RKO (cell line): ENCODE results near the gene CCL16.
A peak's percentile ranks its signal among the peaks of the same experiment; 100 is the strongest.
"Not testable (repeated sequence)": the region's sequence is repeated elsewhere in the genome, so short reads cannot be mapped to it uniquely, and the experiment has no call there.

ENCODE experiments used
- DNase-seq: peaks from one replicate; pipeline ENCODE4 v3.0.0-alpha.2; 2016; ENCODE audit warnings: low spot score

CCL16 gene

DNA sequence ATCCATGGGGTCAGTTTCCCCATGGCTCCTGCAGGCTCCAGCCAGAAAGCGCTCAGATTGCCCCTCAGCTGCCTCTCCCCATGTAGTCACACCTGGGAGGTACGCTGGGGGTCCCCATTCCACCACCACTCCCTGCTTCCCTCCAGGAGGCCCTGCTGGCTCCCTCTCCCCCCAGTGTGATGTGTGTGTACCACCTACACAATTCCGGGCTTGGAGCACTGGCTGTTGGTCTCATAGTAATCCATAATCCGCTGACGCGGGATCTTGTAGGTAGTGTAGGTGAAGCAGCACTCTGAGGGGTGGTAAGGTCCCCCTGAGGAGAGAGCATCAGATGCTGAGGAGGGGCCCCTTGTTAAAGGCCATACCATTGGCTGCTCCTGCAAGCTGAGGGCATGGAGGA lies 2.8 kb upstream of the CCL16 start:
- no peak for DNase-seq

DNA sequence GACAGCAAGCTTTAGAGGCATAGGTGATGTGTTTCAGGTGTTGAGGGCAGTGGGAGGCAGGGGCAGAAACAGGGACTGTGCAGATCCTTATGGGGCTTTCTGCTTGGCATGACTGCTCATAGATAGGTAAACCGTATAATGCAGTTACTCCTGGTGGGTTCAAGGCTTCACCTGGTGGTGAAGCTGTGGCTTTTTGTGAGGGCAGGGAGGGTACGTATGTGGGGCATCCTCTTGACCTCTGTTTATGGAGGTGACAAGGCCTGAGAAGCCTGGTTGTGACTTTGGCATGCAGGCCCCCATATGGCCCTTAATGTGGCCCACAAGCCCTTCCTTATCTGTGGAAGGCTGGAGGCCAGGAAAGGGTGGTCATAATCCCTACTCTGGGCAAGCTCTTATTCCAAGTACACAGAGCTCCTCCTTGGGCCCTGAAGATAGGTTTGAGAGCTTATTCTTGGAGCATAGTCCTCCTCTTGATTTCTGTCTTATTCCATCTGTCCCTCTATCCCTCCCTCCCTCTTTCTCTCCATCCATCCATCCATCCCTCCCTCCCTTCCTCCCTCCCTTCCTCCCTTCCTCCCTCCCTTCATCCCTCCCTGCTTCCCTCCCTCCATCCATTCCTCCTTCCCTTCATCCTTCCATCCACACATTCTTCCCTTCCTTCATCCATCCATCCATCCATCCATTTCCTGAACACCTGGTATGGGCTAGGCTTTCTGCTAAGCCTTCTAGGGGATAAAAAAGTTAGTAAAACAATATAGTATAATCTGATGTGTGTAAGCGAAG lies 1.3 kb upstream of the CCL16 start:
- DNase-seq: no peak

DNA sequence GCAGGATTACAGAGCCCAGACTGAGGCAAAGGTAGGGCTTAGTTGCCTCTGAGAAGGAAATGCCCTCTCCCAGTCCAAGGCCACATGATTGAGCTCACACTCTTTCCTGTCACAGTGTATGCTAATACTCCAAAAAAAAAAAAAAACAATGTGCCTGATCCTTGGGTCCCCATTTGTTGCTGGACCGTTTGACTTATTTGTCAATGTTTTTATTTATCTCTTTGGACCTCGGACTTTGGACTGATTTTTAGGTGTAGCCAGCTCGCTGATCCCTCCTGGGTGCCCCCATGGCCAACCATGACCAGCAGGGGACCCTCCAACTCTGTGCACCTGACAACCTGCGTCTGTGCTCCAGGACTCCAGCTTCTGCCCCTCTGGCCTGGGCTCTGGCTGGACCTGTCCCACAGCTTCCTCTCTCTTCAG lies 622 bp upstream of the CCL16 start:
- DNase-seq: no peak

DNA sequence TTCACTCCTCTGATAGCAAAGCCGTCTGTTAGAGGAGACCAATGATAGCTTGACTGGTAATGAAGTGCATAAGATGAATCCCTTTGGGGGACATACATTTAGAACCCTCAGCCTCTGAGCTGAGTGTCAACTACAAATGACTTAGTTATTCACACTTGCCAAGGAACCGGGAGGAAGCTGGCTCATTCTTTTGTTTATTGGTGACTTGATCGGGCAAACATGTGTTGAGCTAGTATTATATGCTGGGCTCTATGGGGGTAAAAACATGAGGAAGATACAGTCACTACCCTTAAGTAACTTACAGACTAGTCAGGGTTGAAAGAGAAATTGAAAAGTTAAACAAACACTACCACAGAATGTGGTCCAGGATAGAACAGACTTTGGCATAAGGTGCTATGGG lies 3.0 kb downstream of the CCL16 start:
- DNase-seq: no peak

DNA sequence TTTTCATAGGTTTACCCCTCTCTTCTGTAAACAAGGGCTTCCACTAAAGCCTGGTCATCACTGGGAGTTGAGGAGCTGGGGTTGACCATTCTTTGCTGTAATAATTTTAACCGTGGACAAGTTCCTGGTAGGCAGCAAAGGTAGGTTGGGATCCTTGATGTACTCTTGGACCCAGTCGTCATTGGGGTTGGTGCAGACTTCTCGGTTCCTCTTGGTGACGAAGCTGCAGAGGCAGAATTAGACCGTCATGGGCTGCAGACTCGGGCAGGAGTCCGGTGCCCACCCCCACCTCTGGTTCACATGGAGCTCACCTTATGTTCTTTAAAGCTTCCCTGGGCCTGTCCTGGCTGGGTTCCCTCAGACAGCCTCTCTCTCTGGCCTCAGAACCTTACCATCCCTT lies 3.8 kb downstream of the CCL16 start:
- DNase-seq: no peak

DNA sequence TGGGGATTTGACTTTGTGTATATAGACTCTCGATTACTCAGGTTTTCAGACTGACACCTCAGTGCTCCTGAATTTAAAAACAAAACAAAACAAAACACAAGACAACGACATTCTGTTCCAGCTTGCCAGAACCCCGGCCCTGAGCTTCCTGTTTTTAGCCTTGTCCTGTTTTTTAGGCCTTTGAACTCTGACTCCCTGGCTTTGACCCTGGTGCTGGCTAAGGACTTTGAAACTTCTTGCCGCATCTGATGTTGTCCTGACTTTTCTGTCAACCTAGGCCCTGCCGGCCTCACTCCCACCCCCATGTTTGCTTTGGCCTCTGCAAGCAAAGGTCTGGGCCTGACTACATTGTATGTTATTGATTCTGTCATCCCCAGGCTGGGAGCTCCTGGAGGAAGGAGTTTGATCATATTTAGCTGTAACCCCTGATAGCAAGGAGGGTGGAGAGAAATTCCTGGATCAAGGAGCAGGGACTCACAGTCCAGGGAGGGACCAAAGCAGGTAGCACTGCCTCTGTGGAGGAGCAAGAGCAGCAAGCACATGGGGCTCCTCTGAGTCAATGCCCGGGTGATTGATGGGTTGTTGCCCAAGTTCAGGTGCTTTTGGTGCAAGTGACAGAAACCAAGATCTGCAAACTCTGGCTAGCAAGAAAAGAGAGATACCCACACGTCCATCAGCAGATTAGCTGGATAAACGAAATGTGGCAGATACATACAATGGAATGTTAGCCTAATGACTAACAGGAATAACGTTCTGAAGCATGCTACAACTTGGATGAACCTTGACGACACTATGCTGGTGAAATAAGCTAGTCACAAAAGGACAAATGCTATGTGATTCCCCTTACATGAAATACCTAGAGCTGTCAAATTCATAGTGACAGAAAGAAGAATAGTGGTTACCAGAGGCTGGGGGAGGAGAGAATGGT lies 7.7 kb downstream of the CCL16 start:
- peak; percentile 7 for DNase-seq

DNA sequence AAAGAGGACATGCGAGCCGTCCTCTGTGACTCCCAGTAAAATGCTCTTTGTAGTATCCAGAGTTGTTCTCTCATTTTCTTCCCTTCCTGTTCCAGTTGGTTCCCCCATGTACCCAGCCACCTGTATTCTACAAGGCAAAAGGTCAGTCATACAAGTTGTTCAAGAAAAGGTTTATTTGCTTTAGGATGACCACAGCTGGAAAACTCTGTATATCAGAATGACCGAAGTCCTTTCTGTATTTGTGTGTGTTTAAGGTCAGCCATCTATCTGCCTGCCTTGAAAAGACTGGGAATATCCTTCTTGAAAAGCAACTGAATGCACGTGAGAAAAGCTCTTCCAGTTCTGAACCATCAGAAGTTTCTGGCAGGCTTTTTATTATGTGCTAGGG lies 8.4 kb downstream of the CCL16 start:
- no peak for DNase-seq

DNA sequence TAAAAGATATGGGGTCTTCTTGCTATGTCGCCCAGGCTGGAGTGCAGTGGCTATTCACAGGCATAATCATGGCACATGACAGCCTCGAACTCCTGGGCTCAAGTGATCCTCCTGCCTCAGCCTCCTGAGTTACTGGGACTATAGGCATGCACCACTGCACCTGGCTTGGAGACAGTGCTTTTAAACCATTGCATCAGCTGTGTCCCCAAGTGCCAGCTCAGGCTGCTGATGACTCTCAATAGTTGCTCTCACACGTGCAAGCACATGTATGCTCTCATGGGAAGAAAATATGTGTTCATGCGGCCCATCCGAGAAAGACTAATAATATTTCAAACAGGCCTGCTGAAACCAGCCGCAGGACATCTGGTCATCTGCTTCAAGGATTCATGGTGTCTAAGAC lies 8.8 kb downstream of the CCL16 start:
- no peak for DNase-seq

DNA sequence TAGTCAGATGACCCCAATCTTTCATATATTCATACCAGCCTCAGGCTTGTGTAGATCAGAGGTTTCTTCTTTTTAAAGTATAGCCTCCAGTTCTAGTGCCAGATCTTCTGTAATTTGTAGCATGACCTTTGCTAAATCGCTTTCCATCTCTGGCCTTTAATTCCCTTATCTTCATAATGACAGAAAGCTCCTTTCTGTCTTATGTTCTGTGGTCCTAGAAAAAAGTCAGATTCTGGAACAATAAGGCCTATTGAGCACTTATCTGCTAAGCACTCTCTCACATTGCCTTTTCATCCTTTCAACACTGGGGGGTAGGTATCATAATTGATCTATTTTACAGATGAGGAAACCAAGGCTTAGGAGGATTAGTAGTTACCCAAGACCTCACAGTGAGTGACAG lies 9.2 kb downstream of the CCL16 start:
- no peak for DNase-seq

DNA sequence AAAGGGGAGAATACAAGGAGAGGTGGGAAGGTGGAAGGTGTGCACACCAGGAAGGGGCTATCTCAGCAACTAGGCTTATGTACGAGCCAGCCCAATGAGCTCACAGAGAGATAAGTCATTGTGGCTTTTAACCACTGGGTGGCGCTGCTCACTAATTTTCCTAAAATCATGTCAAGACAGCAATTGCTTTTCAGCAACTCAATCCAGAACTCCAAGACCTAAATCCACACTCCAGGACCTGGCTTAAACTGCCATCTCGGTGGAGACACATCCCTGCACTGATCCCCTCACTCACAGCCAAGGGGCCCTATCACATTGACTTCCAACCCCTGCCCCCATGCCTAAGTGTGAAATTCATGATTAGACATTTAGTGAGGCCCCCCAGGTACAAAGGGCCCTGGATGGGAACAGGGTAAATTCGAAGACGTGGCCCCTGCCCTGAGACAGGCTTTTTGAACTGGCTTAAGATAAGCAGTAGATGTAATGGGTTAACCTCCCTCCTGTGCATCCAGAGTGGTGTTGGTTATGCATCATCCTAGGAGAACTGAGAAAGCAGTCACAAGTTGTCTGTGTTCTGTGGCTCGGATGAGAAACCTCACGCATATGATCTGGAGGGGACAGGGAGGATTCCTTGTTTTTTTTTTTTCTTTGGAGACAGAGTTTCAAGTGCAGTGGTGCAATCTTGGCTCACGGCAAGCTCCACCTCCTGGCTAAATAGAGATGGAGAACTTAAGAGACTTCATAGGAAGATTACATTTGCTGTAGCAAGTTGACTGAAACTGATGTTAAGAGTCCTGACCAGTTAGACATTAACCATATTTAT lies 11.5 kb downstream of the CCL16 start:
- peak; percentile 79 for DNase-seq

DNA sequence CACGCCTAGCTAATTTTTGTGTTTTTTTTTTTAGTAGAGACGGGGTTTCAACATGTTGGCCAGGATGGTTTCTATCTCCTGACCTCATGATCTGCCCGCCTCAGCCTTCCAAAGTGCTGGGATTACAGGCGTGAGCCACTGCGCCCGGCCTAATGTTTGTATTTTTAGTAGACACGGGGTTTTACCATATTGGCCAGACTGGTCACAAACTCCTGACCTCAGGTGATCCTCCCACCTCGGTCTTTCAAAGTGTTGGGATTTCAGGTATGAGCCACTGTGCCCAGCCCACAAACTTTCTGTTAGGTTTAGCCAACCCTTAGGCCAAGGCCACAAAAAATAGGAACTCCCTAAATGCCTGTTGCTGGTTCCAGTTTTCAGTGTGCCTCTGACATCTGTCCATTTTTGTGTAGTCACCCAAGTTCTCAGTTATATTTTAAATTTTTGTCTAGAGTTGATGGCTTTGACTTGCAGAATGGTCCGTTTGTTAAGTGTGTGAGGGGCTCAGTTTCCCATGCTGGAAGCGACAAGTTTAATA lies 12.7 kb downstream of the CCL16 start:
- no peak for DNase-seq

DNA sequence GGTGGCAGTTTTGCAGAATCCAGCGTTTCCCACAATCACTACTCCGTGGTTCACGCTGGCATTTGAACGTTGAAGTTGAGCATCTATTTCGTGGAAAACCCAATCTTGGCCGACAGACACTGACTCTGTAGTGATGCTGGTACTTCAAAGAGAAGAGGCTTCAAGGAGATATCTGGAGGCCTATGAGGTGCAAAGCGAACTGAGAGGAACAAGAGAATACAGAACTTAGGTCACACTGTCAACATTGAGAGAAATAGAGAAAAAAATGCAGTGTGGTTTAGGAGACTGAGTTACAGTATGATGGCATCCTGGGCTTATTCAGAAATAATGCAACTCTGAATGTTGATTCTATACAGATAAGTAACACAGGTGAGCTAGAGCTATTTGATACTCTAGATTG lies 16.0 kb downstream of the CCL16 start:
- no peak for DNase-seq

DNA sequence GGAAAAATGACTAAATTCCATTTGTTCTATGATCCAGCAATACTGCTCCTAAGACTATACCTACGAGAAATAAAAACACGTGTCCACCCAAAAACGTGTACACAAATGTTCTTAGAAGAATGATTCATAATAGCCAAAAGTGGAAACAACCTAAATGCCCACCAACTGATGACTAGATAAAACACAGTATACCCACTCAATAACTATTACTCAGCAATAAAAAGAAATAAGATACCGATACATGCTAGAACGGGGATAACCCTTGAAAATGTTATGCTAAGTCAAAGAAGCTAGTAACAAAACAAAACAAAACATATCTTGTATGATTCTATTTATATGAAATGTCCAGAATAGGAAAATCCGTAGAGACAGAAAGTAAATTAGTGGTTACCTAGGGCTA lies 17.6 kb downstream of the CCL16 start:
- DNase-seq: no peak

DNA sequence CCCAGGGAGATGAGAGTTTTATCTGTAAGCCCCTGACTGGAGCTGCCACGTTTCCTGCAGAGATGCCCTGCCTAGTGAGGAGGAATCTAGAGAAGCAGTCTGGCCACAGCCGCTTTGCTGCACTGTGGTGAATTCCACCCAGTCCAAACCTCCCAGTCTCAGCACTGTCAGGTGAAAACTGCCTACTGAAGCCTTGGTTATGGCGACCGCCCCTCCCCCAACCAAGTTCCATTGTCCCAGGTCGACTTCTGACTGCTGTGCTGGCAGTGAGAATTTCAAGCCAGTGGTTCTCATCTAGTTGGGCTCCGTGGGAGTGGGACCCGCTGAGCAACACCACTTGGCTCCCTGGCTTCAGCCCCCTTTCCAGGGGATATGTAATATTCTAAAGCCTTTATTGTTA lies 27.6 kb downstream of the CCL16 start:
- DNase-seq: no peak

DNA sequence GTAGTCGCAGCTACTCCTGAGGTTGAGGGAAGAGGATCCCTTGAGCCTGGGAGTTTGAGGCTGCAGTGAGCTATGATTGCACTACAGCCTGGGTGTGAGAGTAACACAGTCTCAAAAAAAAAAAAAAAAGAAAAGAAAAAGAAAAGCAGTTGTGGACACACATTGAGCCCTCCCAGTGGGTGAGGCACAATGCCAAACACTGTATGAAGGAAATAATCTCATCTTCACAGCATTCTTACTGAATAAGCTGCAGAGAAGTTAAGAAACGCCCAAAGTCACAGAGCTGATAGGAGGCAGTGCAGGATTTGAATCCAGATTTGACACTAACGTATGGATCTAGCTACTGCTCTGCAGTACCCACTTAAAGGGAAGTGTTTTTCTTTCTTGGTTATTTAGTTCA lies 31.9 kb downstream of the CCL16 start:
- DNase-seq: no peak

DNA sequence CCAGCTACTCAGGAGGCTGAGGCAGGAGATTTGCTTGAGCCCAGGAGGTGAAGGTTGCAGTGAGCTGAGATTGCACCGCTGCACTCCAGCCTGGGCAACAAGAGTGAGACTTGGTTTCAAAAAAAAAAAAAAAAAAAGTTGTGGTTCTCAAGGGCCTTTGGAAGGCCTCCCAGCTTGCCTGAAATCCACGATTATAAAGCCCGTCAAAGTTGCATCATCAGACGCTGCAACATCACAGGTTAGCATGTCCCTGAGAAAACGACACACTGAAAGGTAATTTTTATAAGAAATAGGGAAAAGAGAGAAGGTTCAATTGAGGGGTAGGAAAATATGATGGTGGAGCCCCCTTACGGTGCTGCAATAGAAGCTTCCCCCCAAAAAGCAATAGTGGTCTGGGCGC lies 33.2 kb downstream of the CCL16 start:
- DNase-seq: no peak

DNA sequence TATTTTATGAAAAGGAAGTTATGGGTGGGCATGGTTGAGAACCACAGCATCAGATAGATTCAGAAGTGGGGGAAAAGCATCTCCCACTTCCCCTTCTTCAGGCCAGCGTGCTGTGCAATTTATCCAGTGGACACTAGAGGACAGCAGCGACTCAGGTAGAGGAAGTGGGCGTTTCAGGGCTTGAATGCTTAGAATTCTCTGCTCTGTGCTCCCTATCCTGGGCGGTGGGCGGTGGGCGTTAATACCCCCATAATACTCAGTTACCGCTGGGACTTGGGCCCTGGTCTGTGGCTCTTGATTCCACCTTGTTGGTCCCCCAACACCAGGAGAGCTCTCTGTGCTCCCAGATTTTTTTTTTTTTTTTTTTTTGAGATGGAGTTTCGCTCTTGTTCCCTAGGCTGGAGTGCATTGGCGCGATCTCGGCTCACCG lies 34.1 kb downstream of the CCL16 start:
- peak; percentile 68 for DNase-seq

DNA sequence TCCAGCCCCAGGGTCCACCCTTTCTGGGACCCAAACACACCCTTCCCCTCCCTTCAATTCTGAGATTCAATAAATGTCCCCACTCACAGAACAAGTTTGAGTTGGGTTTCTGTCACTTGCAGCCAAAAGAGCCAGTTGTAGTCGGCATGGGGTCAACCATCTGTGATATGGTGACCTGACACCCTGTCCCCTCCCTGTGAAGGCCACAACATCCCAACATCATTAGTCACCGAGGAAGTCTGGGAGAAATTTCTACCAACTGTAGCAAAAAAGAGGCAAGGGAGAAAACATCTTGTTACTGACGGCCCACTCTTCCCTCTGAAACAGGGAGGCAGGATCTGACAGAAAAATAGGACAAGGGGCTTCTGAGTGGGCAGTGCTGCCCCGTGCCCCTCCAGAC lies 37.1 kb downstream of the CCL16 start:
- DNase-seq: no peak

DNA sequence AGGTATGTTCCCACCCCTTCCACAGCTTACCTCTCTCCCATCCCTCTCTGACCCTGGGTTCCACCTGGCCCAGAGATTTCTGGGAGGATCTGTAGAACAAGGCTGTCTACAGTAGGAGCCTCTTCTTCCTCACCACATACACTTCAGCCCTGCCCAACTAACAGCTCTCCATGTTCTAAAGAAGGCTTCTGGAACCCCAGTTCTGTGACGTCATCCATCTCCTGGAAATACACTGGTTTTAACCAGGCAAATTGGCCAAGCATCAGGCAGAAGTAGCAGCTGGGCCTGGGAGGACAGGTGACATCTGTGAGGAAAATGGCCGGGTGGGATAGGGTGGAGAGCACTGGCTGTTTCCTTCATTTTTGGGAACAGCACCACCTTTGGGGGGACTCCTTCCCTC lies 37.8 kb downstream of the CCL16 start, which contains the start of gene LYZL6:
LYZL6 (minus strand) TSS at position 177 of the 400 bp plus-strand sequence. CDS start 4,357 bp downstream, outside the sequence.
- no peak for DNase-seq

DNA sequence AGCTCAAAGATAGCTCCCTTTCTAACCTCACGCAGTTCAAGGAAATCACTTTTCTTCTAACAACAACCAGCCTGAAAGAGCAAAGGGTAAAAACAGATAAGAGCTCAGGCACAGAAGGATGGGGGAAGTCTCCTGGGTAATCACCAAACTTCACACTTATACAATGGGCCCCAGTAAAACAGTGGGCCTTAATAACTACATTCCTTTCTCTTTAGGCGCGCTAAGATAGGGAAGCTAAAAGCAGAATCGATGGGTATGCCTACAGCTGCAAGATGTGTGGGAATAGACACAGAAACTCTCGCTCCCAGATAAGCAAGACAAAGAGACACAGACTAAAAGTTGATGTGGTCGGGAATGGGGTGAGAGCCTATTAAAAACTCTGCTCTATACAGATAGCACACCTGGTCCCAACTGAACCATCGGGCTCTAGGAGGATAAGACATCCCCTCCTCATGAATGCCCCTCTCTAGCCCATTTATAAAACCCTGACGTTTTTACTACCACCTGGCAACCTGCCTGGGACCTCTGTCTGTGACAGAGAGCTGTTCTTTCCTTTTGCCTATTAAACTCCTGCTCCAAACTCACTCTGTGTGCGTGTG lies 38.6 kb downstream of the CCL16 start:
- DNase-seq: no peak

DNA sequence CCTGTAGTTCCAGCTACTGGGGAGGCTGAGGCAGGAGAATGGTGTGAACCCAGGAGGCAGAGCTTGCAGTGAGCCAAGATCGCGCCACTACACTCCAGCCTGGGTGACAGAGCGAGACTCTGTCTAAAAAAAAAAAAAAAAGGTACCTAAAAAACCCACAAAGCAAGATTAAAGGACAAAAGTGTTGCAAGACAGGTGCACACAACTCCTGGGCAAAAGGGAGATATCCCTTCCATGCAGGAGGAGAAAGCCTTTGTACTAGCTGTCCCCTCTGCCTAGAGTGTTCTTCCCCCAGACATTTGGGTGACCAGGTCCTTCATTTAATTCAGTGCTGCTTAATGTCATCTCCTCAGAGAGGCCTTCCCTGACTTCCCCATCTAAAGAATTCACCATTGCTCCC lies 42.8 kb downstream of the CCL16 start:
- not testable (repeated sequence) for DNase-seq

DNA sequence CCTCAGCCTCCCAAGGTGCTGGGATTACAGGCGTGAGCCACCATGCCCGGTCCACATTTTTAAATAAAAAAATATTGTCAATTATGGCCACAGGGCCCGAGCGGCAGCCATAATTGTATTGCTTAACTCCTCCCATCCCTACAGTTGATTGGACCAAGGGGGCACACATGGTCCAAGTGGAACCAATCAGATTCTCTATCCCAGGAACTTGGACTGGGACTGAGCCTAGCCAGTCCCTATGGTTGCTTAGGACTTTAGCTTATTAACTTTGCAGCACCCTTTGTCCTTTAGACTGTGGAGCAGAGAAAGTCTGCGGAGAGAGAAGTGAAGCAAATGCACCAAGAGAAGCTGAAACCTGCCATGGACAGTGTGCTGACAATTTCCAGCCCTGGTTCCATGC lies 45.2 kb downstream of the CCL16 start:
- DNase-seq: no peak
